WTC11 (cell line): ENCODE data around the gene C2CD4A. TPM values are rescaled to one million over a fixed set of nuclear protein-coding genes. Genes with fewer than 3 reads are reported as not detected.
A peak's percentile ranks its signal among the peaks of the same experiment; 100 is the strongest.

Experiments used
- ATAC-seq: fragments of 200-7000 bp; cut with Tn5 transposase; 2 replicates; pipeline ENCODE4 v1.10.0; 2021; ENCODE audit warnings: mild to moderate bottlenecking, moderate library complexity
- CTCF ChIA-PET: fragments of 300-600 bp; sonication (Branson Sonifier 250); formaldehyde crosslinking; loops from one replicate; lab custom pipeline; 2021; ENCODE audit warnings: antibody characterized with exemption; lab: Charles Lee
- POLR2A ChIA-PET: fragments of 350-600 bp; sonication (Branson Sonifier 250); formaldehyde crosslinking; loops from one replicate; lab custom pipeline; 2021; ENCODE audit warnings: antibody characterized with exemption; lab: Charles Lee
- DNase-seq: peaks from one replicate; pipeline ENCODE4 v3.0.0; 2021; ENCODE audit warnings: low spot score
- H3K27ac Mint-ChIP-seq: 2 replicates; pipeline ENCODE4 v1.8.0; 2021; ENCODE audit warnings: mixed read lengths
- H3K27me3 Mint-ChIP-seq: 2 replicates; pipeline ENCODE4 v1.8.0; 2021; ENCODE audit warnings: low read depth, mild to moderate bottlenecking, moderate library complexity, mixed read lengths
- H3K36me3 Mint-ChIP-seq: 2 replicates; pipeline ENCODE4 v1.8.0; 2021; ENCODE audit warnings: mixed read lengths
- H3K4me1 Mint-ChIP-seq: 2 replicates; pipeline ENCODE4 v1.8.0; 2022; ENCODE audit warnings: mixed read lengths
- H3K4me3 Mint-ChIP-seq: 2 replicates; pipeline ENCODE4 v1.8.0; 2021; ENCODE audit warnings: mild to moderate bottlenecking, moderate library complexity, mixed read lengths
- H3K9me3 Mint-ChIP-seq: 2 replicates; pipeline ENCODE4 v1.8.0; 2021; ENCODE audit warnings: mixed read lengths
- CBFB ChIP-seq: sonication (generic); formaldehyde crosslinking; IDR thresholded peaks from 2 replicates; pipeline ENCODE4 v1.8.1; 2022; ENCODE audit warnings: mild to moderate bottlenecking, low read depth, missing genetic modification reagents
- CREM ChIP-seq: sonication (generic); formaldehyde crosslinking; IDR thresholded peaks from 2 replicates; pipeline ENCODE4 v1.8.1; 2022; ENCODE audit warnings: mild to moderate bottlenecking, missing genetic modification reagents, moderate library complexity
- FOXP1 ChIP-seq: sonication (generic); formaldehyde crosslinking; IDR thresholded peaks from 2 replicates; pipeline ENCODE4 v1.8.0; 2022; ENCODE audit warnings: missing genetic modification reagents, mild to moderate bottlenecking, moderate library complexity, borderline replicate concordance
- HMGA2 ChIP-seq: fragments of 250-450 bp; sonication (Bioruptor Pico); IDR thresholded peaks from 2 replicates; pipeline ENCODE4 v1.4.0; 2021; ENCODE audit warnings: mild to moderate bottlenecking, moderate library complexity
- JAZF1 ChIP-seq: fragments of 250-450 bp; sonication (Bioruptor Pico); IDR thresholded peaks from 2 replicates; pipeline ENCODE4 v1.9.0; 2021; ENCODE audit warnings: moderate library complexity, mild to moderate bottlenecking, inconsistent platforms
- NFATC4 ChIP-seq: fragments of 250-450 bp; sonication (Bioruptor Pico); IDR thresholded peaks from 2 replicates; pipeline ENCODE4 v1.9.0; 2021; ENCODE audit warnings: mild to moderate bottlenecking
- NR1H2 ChIP-seq: sonication (generic); formaldehyde crosslinking; IDR thresholded peaks from 2 replicates; pipeline ENCODE4 v1.9.0; 2021; ENCODE audit warnings: mild to moderate bottlenecking, moderate library complexity, missing genetic modification reagents
- NR3C1 ChIP-seq: sonication (generic); formaldehyde crosslinking; conservative IDR thresholded peaks from 2 replicates; pipeline ENCODE4 v1.8.1; 2023; ENCODE audit warnings: low read depth, mild to moderate bottlenecking, missing genetic modification reagents
- RELA ChIP-seq: sonication (generic); formaldehyde crosslinking; IDR thresholded peaks from 2 replicates; pipeline ENCODE4 v1.8.1; 2022; ENCODE audit warnings: missing genetic modification reagents, mild to moderate bottlenecking, borderline replicate concordance
- ZNF219 ChIP-seq: sonication (generic); formaldehyde crosslinking; IDR thresholded peaks from 2 replicates; pipeline ENCODE4 v1.8.0; 2023; ENCODE audit warnings: missing genetic modification reagents, mild to moderate bottlenecking, borderline replicate concordance
- ZNF263 ChIP-seq: sonication (generic); formaldehyde crosslinking; IDR thresholded peaks from 2 replicates; pipeline ENCODE4 v1.8.1; 2022; ENCODE audit warnings: low read depth, mild to moderate bottlenecking, moderate library complexity, missing genetic modification reagents
- total RNA-seq: library from RNA; stranded (reverse); gene quantifications from 3 replicates; pipeline ENCODE4 v1.2.3, GENCODE V29; 2021
- TF ChIP-seq, protein P1 (sequence below): sonication (generic); formaldehyde crosslinking; IDR thresholded peaks from 2 replicates; pipeline ENCODE4 v1.8.0; 2023; ENCODE audit warnings: missing genetic modification reagents, mild to moderate bottlenecking, borderline replicate concordance
- TF ChIP-seq, protein P2 (sequence below): sonication (generic); formaldehyde crosslinking; IDR thresholded peaks from 2 replicates; pipeline ENCODE4 v1.8.0; 2023; ENCODE audit warnings: missing genetic modification reagents
- TF ChIP-seq, protein P3 (sequence below): sonication (generic); formaldehyde crosslinking; IDR thresholded peaks from 2 replicates; pipeline ENCODE4 v1.8.1; 2023; ENCODE audit warnings: mild to moderate bottlenecking, moderate library complexity, missing genetic modification reagents
- TF ChIP-seq, protein P4 (sequence below): sonication (generic); formaldehyde crosslinking; IDR thresholded peaks from 2 replicates; pipeline ENCODE4 v1.8.0; 2022; ENCODE audit warnings: mild to moderate bottlenecking, missing genetic modification reagents
- TF ChIP-seq, protein P5 (sequence below): sonication (generic); formaldehyde crosslinking; IDR thresholded peaks from 2 replicates; pipeline ENCODE4 v1.8.1; 2022; ENCODE audit warnings: mild to moderate bottlenecking, missing genetic modification reagents, moderate library complexity, borderline replicate concordance

The C2CD4A gene
- total RNA-seq, 1 experiment from 2014 or later = 0.42 TPM

DNA sequence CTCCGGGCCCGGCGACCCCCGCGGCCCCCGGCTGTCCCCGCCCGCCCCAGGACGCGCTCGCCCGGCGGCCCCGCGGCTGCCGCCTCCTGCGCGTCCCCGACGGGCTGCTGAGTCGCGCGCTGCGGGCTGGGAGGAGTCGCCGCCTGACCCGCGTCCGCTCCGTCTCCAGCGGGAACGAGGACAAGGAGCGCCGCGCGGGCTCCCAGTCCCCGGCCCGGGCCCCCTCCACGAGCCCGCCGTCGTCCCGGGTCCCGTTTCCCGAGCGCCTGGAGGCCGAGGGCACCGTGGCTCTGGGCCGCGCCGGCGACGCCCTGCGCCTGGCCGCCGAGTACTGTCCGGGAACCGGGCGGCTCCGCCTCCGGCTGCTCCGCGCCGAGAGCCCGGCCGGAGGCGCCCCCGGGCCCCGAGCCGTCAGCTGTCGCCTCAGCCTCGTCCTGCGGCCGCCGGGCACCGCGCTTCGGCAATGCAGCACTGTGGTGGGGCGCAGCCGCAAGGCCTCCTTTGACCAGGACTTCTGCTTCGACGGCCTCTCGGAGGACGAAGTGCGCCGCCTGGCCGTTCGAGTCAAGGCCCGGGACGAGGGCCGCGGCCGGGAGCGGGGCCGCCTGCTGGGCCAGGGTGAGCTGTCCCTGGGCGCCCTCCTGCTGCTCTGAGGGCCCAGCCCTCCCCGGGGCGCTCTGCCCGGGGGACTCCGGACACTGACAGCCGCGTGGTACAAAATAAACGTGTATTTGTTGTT lies 1.5 kb downstream of the C2CD4A start (continued):
- TF ChIP-seq NR1H2 (CRISPR knock-in tag) = no peak
- TF ChIP-seq, protein P1, sequence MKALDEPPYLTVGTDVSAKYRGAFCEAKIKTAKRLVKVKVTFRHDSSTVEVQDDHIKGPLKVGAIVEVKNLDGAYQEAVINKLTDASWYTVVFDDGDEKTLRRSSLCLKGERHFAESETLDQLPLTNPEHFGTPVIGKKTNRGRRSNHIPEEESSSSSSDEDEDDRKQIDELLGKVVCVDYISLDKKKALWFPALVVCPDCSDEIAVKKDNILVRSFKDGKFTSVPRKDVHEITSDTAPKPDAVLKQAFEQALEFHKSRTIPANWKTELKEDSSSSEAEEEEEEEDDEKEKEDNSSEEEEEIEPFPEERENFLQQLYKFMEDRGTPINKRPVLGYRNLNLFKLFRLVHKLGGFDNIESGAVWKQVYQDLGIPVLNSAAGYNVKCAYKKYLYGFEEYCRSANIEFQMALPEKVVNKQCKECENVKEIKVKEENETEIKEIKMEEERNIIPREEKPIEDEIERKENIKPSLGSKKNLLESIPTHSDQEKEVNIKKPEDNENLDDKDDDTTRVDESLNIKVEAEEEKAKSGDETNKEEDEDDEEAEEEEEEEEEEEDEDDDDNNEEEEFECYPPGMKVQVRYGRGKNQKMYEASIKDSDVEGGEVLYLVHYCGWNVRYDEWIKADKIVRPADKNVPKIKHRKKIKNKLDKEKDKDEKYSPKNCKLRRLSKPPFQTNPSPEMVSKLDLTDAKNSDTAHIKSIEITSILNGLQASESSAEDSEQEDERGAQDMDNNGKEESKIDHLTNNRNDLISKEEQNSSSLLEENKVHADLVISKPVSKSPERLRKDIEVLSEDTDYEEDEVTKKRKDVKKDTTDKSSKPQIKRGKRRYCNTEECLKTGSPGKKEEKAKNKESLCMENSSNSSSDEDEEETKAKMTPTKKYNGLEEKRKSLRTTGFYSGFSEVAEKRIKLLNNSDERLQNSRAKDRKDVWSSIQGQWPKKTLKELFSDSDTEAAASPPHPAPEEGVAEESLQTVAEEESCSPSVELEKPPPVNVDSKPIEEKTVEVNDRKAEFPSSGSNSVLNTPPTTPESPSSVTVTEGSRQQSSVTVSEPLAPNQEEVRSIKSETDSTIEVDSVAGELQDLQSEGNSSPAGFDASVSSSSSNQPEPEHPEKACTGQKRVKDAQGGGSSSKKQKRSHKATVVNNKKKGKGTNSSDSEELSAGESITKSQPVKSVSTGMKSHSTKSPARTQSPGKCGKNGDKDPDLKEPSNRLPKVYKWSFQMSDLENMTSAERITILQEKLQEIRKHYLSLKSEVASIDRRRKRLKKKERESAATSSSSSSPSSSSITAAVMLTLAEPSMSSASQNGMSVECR (CRISPR knock-in tag) = 0 out of 2 replicates have a peak, but pooled peaks have one; percentile 56
- TF ChIP-seq FOXP1 = no peak
- no peak for TF ChIP-seq HMGA2 (CRISPR knock-in tag)
- TF ChIP-seq ZNF263 = 0 out of 2 replicates have a peak, but pooled peaks have one; percentile 34
- TF ChIP-seq ZNF219 (CRISPR knock-in tag) = no peak
- TF ChIP-seq RELA (CRISPR knock-in tag) = no peak
- 0 out of 2 replicates have a peak, but pooled peaks have one; percentile 29 for TF ChIP-seq CBFB
- no peak for TF ChIP-seq NR3C1 (CRISPR knock-in tag)
- TF ChIP-seq, protein P2, sequence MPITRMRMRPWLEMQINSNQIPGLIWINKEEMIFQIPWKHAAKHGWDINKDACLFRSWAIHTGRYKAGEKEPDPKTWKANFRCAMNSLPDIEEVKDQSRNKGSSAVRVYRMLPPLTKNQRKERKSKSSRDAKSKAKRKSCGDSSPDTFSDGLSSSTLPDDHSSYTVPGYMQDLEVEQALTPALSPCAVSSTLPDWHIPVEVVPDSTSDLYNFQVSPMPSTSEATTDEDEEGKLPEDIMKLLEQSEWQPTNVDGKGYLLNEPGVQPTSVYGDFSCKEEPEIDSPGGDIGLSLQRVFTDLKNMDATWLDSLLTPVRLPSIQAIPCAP (CRISPR knock-in tag) = no peak
- TF ChIP-seq, protein P3, sequence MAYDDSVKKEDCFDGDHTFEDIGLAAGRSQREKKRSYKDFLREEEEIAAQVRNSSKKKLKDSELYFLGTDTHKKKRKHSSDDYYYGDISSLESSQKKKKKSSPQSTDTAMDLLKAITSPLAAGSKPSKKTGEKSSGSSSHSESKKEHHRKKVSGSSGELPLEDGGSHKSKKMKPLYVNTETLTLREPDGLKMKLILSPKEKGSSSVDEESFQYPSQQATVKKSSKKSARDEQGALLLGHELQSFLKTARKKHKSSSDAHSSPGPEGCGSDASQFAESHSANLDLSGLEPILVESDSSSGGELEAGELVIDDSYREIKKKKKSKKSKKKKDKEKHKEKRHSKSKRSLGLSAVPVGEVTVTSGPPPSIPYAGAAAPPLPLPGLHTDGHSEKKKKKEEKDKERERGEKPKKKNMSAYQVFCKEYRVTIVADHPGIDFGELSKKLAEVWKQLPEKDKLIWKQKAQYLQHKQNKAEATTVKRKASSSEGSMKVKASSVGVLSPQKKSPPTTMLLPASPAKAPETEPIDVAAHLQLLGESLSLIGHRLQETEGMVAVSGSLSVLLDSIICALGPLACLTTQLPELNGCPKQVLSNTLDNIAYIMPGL (CRISPR knock-in tag) = peak; percentile 72

DNA sequence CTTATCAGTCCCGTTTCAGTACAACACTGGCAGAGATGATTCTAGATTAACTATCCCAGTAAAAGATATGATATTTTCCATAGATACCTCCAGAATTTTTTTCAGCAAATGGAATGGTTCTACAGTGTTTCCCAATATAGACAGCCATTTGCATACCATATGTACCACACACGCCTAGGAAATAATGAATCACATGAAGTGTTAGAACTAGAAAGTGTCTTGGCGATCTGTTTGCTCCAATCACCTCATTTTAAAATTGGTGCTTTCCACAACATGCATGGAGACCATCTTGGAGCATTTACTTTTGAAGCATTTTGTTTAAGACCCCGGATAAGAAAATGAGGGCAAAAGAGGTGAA lies 2.0 kb downstream of the C2CD4A start:
- Mint-ChIP-seq H3K4me3 (peak overlapping the region; percentile 61), H3K27me3 (peaks cover 56% of the 10 kb centered on the region)
- CTCF ChIA-PET = interaction anchor here (1.9 kb wide), 1 partner anchor 8 kb away, joined by 7 read pairs; the partner anchor contains the start of gene VPS13C

More for the DNA sequence above, 2.0 kb downstream of the C2CD4A start:
- H3K27ac Mint-ChIP-seq = no peak overlapping the region
- TF ChIP-seq, protein P4, sequence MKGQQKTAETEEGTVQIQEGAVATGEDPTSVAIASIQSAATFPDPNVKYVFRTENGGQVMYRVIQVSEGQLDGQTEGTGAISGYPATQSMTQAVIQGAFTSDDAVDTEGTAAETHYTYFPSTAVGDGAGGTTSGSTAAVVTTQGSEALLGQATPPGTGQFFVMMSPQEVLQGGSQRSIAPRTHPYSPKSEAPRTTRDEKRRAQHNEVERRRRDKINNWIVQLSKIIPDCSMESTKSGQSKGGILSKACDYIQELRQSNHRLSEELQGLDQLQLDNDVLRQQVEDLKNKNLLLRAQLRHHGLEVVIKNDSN (CRISPR knock-in tag) = no peak
- TF ChIP-seq JAZF1 = no peak
- TF ChIP-seq, protein P5, sequence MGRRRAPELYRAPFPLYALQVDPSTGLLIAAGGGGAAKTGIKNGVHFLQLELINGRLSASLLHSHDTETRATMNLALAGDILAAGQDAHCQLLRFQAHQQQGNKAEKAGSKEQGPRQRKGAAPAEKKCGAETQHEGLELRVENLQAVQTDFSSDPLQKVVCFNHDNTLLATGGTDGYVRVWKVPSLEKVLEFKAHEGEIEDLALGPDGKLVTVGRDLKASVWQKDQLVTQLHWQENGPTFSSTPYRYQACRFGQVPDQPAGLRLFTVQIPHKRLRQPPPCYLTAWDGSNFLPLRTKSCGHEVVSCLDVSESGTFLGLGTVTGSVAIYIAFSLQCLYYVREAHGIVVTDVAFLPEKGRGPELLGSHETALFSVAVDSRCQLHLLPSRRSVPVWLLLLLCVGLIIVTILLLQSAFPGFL (CRISPR knock-in tag) = no peak
- no peak for TF ChIP-seq NFATC4
- TF ChIP-seq, protein P3 (CRISPR knock-in tag) = no peak
- TF ChIP-seq CREM = no peak
- TF ChIP-seq, all 79 proteins: peak for 0
- Mint-ChIP-seq H3K36me3 (no peaks in the 10 kb centered on the region), H3K9me3 (no peaks in the 10 kb centered on the region), H3K4me1 (peaks cover 16% of the 10 kb centered on the region)
- POLR2A ChIA-PET = interaction anchor here (0.7 kb wide), 1 partner anchor 8 kb away, joined by 3 read pairs; no protein-coding TSS in a partner anchor
- ATAC-seq = no peak
- no peak for DNase-seq
